SU-DHL-6 (cell line): ENCODE data around the gene DDB1.

ENCODE experiments used
- H2AFZ ChIP-seq: fragments of 200-600 bp; sonication (generic); 2 replicates; pipeline ENCODE4 v1.6.1; 2014; ENCODE audit warnings: low read depth, mild to moderate bottlenecking, moderate library complexity, mixed read lengths, antibody characterized with exemption, low read length; ENCODE audit not compliant: severe bottlenecking
- H3F3A ChIP-seq: fragments of 200-600 bp; shearing (Covaris generic); 2 replicates; pipeline ENCODE4 v1.6.0; 2016; ENCODE audit warnings: antibody characterized with exemption, mild to moderate bottlenecking; ENCODE audit not compliant: insufficient read depth
- H3K27ac ChIP-seq: fragments of 200-600 bp; sonication (generic); 2 replicates; pipeline ENCODE4 v1.5.1; 2016; ENCODE audit warnings: low read depth, mild to moderate bottlenecking, low read length, moderate library complexity, mixed read lengths
- H3K27me3 ChIP-seq: fragments of 200-600 bp; sonication (generic), shearing (Covaris generic); 2 replicates; pipeline ENCODE4 v1.6.0; 2014; ENCODE audit warnings: mild to moderate bottlenecking, low read length
- H3K36me3 ChIP-seq: fragments of 200-600 bp; sonication (generic); 2 replicates; pipeline ENCODE4 v1.6.1; 2014; ENCODE audit warnings: mild to moderate bottlenecking, low read length, mixed read lengths
- H3K4me2 ChIP-seq: fragments of 300-600, 200-600 bp; shearing (Covaris generic), sonication (generic); 2 replicates; pipeline ENCODE4 v1.6.0; 2014; ENCODE audit warnings: low read length, low read depth, mild to moderate bottlenecking; ENCODE audit not compliant: poor library complexity, severe bottlenecking
- H3K4me3 ChIP-seq: fragments of 200-600 bp; sonication (generic); 2 replicates; pipeline ENCODE4 v1.5.1; 2014; ENCODE audit warnings: antibody characterized with exemption, low read length, mild to moderate bottlenecking, mixed read lengths; ENCODE audit not compliant: insufficient read depth, poor library complexity, severe bottlenecking
- H3K79me2 ChIP-seq: fragments of 200-600 bp; sonication (generic); 2 replicates; pipeline ENCODE4 v1.6.1; 2014; ENCODE audit warnings: mild to moderate bottlenecking, low read length, moderate library complexity; ENCODE audit not compliant: insufficient read depth
- H3K9ac ChIP-seq: fragments of 200-600 bp; sonication (generic); 2 replicates; pipeline ENCODE4 v1.7.0; 2014; ENCODE audit warnings: mild to moderate bottlenecking, low read length
- H3K9me2 ChIP-seq: fragments of 200-600 bp; sonication (generic); replicated peaks from 2 replicates; pipeline ENCODE4 v1.6.1; 2014; ENCODE audit warnings: low read length; ENCODE audit not compliant: insufficient read depth
- H3K9me3 ChIP-seq: fragments of 200-600 bp; sonication (generic); 2 replicates; pipeline ENCODE4 v1.6.1; 2014; ENCODE audit warnings: low read length, mixed read lengths; ENCODE audit not compliant: insufficient read depth
- H4K20me1 ChIP-seq: fragments of 200-600 bp; sonication (generic); 2 replicates; pipeline ENCODE4 v1.6.1; 2014; ENCODE audit warnings: low read depth, mild to moderate bottlenecking, antibody characterized with exemption, low read length, moderate library complexity, mixed read lengths
- EZH2phosphoT487 ChIP-seq: fragments of 200-600 bp; sonication (generic), shearing (Covaris generic); conservative IDR thresholded peaks from 2 replicates; pipeline ENCODE4 v1.6.1; 2018; ENCODE audit warnings: mild to moderate bottlenecking, antibody characterized with exemption, low read length, moderate library complexity, mixed read lengths
- TF ChIP-seq, protein P1 (sequence below): fragments of 200-600 bp; sonication (generic); IDR thresholded peaks from one replicate; pipeline ENCODE4 v1.5.1; 2017; ENCODE audit warnings: antibody characterized with exemption, mild to moderate bottlenecking, low read length, moderate library complexity; ENCODE audit not compliant: insufficient read depth, poor library complexity, severe bottlenecking

DDB1 gene

DNA sequence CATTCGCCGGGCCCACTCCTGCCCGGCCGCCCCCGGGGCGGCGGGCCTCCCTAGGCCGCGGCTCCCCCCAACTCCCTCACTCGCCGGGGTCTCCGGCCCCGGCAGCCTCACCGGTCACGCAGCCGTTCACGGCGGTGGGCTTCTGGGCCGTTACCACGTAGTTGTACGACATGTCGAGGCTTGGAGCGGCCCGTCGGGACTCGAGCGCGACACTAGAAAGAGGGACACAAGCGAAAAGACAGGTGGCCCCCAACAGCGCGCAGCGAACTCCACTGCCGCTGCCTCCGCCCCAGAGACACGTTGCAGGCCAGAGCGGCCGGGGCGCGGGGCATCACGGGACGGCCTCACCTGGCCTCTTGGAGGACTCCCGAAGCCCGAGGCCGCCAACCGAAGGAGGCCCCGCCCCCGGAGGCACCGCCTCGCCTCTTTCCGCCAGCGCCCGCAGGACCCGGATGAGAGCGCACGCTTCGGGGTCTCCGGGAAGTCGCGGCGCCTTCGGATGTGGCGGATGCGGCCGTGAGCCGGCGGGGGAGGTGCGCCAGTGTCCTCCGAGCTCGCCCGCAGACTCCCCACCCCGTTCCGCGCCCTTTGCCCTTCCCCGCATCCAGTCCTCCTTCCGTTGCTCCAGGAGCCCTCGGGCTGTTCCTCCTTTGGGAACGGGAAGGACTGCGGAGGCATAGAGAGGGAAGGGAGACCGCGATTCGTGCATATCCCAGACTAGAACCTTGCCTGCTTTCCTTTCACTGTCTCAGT lies at the start of gene DDB1, which contains the start of gene TKFC:
DDB1 (minus strand) TSS at position 309 of the 753 bp plus-strand sequence; CDS start at position 172, 137 bp downstream.
TKFC (plus strand) TSS at position 432 of the 753 bp plus-strand sequence. CDS start 1,501 bp downstream, outside the sequence.
- Histone ChIP-seq H4K20me1 (peaks cover 17% of the 10 kb centered on the region; the same call in 1 of the 2 replicates), H3K4me2 (peak within 1 kb of the TSS; percentile 90), H3K27me3 (no peaks in the 10 kb centered on the region), H3K9me3 (no peaks in the 10 kb centered on the region), H3K36me3 (peaks cover 7% of the 10 kb centered on the region; the same call in 1 of the 2 replicates), H2AFZ (peak within 1 kb of the TSS; percentile 72), H3K9ac (peak within 1 kb of the TSS; percentile 97), H3K79me2 (peaks cover 46% of the 10 kb centered on the region), H3K4me3 (peak within 1 kb of the TSS; percentile 90), H3K9me2 (no peaks in the 10 kb centered on the region), H3F3A (peaks cover 21% of the 10 kb centered on the region), H3K27ac (peak within 1 kb of the TSS; percentile 77)
- TF ChIP-seq, protein P1, sequence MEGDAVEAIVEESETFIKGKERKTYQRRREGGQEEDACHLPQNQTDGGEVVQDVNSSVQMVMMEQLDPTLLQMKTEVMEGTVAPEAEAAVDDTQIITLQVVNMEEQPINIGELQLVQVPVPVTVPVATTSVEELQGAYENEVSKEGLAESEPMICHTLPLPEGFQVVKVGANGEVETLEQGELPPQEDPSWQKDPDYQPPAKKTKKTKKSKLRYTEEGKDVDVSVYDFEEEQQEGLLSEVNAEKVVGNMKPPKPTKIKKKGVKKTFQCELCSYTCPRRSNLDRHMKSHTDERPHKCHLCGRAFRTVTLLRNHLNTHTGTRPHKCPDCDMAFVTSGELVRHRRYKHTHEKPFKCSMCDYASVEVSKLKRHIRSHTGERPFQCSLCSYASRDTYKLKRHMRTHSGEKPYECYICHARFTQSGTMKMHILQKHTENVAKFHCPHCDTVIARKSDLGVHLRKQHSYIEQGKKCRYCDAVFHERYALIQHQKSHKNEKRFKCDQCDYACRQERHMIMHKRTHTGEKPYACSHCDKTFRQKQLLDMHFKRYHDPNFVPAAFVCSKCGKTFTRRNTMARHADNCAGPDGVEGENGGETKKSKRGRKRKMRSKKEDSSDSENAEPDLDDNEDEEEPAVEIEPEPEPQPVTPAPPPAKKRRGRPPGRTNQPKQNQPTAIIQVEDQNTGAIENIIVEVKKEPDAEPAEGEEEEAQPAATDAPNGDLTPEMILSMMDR = no peak
- TF ChIP-seq EZH2phosphoT487 = no peak

DNA sequence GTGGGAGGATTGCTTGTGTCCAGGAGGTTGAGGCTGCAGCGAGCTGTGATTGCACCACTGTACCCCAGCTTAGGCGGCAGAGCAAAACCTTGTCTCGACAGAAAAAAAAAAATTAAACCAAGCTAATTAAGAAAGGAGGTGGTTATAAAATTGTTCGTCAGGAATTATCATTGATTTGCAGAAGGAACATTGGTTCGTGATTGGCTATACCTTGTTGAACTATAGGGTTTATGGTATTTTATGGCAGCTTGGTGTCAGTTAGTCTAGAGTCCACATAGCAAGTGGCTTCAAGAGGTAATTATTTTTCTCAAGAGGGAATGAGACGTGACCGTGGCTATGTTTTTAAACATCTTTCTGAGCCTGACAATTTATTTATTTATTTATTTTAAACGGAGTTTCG lies 48.0 kb upstream of the DDB1 start:
- Histone ChIP-seq H3K9me3 (no peaks in the 10 kb centered on the region), H3K27ac (no peak overlapping the region), H3F3A (0 out of 2 replicates have a peak, but pooled peaks cover 7% of the 10 kb centered on the region), H3K9me2 (no peaks in the 10 kb centered on the region), H3K27me3 (no peaks in the 10 kb centered on the region), H3K4me3 (no peak overlapping the region), H4K20me1 (no peaks in the 10 kb centered on the region), H3K79me2 (no peaks in the 10 kb centered on the region), H3K36me3 (no peaks in the 10 kb centered on the region), H3K9ac (no peak overlapping the region), H3K4me2 (no peak overlapping the region), H2AFZ (no peak overlapping the region)
- TF ChIP-seq, protein P1 = no peak
- TF ChIP-seq EZH2phosphoT487 = no peak

DNA sequence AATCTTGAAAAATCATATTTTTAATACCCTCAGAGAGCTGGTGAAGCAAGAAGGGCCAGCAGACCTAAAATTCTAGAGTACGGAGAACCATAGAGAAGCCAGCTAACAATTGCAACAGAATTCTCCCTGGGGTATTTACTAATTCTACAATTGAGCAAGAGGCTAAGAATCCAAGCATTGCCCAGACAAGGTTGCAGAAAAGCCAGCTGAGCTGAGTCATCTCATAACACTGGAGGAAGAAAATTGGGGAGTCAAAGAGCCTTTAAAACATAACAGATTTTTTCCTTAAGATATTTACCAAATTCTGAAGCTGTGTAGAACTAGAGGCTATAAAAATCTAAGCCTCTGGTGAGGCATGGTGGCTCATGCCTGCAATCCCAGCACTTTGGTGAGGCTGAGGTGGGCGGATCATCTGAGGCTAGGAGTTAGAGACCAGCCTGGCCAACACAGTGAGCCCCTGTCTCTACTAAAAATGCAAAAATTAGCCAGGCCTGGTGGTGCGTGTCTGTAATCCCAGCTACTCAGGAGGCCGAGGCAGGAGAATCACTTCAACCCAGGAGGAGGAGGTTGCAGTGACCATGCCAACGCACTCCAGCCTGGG lies 45.9 kb upstream of the DDB1 start:
- Histone ChIP-seq H3F3A (0 out of 2 replicates have a peak, but pooled peaks cover 7% of the 10 kb centered on the region), H3K36me3 (peaks cover 12% of the 10 kb centered on the region), H3K9me2 (no peaks in the 10 kb centered on the region), H3K4me3 (no peak overlapping the region), H3K9me3 (0 out of 2 replicates have a peak, but pooled peaks cover 7% of the 10 kb centered on the region), H3K4me2 (no peak overlapping the region), H3K79me2 (no peaks in the 10 kb centered on the region), H3K27me3 (no peaks in the 10 kb centered on the region), H4K20me1 (no peaks in the 10 kb centered on the region), H3K27ac (no peak overlapping the region), H3K9ac (no peak overlapping the region), H2AFZ (no peak overlapping the region)
- no peak for TF ChIP-seq EZH2phosphoT487
- TF ChIP-seq, protein P1 = no peak
